GM19455 (cell line): ENCODE measurements around the gene GINS1.

ENCODE experiments used
- ATAC-seq: cut with Tn5 transposase; IDR thresholded peaks from one replicate; pipeline ENCODE4 v1.9.1; 2021; ENCODE audit not compliant: unreplicated experiment

GINS1 gene

GRCh38 chr20:25491446-25492038 lies 84.1 kb downstream of the GINS1 start:
- no peak for ATAC-seq

GRCh38 chr20:25493137-25493536 lies 85.7 kb downstream of the GINS1 start:
- ATAC-seq, result no peak

GRCh38 chr20:25493748-25494505 lies 86.5 kb downstream of the GINS1 start:
- no peak for ATAC-seq

- no peak for ATAC-seq
Measured at GRCh38 chr20:25494506-25495188, 87.2 kb downstream of the GINS1 start.

- ATAC-seq, result no peak
Measured at GRCh38 chr20:25495189-25495824, 87.8 kb downstream of the GINS1 start.

GRCh38 chr20:25496165-25496967 lies 88.9 kb downstream of the GINS1 start:
- no peak for ATAC-seq

- ATAC-seq, result no peak
Measured at GRCh38 chr20:25496968-25497401, 89.5 kb downstream of the GINS1 start.

GRCh38 chr20:25497586-25498279 lies 90.3 kb downstream of the GINS1 start:
- ATAC-seq, result no peak
